RWPE1 (cell line): ENCODE results near the gene GLOD4.

Source experiments
- CTCF ChIA-PET: fragments of 350-600 bp; sonication (Branson Sonifier 250); formaldehyde crosslinking; extraction: SDS; loops from one replicate; lab custom pipeline; 2021; lab: Yijun Ruan, JAX
- POLR2A ChIA-PET: fragments of 400-600 bp; formaldehyde crosslinking; extraction: SDS; loops from one replicate; lab custom pipeline; 2020; ENCODE audit warnings: antibody characterized with exemption; ENCODE audit not compliant: low non-redundant PET; lab: Yijun Ruan, JAX
- DNase-seq: peaks from one replicate; pipeline ENCODE4 v3.0.0; 2012; ENCODE audit warnings: low spot score
- H3K27ac ChIP-seq: fragments of 450-650 bp; 2 replicates; pipeline ENCODE4 v1.5.1; 2017
- TF ChIP-seq, protein P1 (sequence below): fragments of 450-650 bp; conservative IDR thresholded peaks from 2 replicates; pipeline ENCODE4 v1.5.1; 2017; ENCODE audit warnings: low read depth, mild to moderate bottlenecking

Gene GLOD4

DNA sequence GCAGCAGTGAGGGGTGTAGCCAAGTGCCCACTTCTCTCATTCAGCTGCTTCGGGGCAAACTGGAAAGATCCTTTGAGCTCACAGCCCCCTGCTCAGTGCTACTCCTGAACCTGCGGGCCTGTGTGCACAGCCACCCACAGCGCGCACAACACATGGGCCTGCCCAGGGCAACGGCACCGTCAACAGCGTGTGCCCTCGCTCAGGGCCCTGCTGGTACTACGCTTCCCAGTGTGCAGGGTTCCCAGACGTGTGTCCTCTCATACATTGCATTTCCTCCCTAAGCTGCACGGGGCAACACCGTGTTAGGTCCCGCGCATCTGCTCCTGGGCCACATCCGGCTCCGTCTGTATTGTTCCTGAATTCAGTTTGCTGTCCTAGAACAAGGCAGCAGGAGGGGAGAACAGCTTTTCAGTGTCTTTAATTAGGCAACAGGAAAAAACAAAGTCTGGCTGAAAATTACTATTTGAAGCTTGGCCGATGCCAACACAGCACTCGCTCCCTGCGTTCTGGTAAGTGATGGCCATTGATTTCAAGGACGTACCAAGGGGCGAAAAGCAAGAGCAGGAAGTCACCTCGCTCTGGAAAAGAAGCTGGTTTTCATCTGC is 15.3 kb upstream of the GLOD4 start:
- TF ChIP-seq, protein P1, sequence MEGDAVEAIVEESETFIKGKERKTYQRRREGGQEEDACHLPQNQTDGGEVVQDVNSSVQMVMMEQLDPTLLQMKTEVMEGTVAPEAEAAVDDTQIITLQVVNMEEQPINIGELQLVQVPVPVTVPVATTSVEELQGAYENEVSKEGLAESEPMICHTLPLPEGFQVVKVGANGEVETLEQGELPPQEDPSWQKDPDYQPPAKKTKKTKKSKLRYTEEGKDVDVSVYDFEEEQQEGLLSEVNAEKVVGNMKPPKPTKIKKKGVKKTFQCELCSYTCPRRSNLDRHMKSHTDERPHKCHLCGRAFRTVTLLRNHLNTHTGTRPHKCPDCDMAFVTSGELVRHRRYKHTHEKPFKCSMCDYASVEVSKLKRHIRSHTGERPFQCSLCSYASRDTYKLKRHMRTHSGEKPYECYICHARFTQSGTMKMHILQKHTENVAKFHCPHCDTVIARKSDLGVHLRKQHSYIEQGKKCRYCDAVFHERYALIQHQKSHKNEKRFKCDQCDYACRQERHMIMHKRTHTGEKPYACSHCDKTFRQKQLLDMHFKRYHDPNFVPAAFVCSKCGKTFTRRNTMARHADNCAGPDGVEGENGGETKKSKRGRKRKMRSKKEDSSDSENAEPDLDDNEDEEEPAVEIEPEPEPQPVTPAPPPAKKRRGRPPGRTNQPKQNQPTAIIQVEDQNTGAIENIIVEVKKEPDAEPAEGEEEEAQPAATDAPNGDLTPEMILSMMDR, result no peak
- CTCF ChIA-PET, result interaction anchor here (0.6 to 2.7 kb wide), 2 partner anchors 183 to 275 kb away, joined by 3 to 12 read pairs; no protein-coding TSS in a partner anchor
- DNase-seq, result no peak
- POLR2A ChIA-PET, result no interaction called here
- peak overlapping the region; percentile 98 for H3K27ac ChIP-seq

DNA sequence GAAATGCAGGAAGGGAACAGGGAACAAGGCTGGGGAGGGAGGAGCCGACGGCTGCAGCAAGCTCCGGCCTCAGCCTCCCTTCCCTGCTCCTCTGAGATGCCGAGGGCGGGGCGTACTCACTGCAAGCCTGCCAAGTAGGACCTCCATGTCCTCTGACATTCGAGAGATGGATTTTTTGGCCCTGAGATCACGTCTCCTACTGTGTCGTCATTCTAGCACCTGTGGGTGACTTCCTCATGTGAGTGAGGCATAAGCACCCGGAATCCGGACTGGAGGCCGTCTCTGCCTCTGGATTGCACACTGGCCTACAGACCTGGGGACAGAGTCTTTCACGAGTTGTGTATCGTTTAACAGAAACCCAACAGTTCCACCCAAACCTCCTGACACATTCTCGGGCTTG is 14.5 kb upstream of the GLOD4 start:
- CTCF ChIA-PET, result interaction anchor here (2.8 kb wide), 1 partner anchor 183 kb away, joined by 32 read pairs; the partner anchor contains the start of gene NXN
- no peak for DNase-seq
- TF ChIP-seq, protein P1, result no peak
- POLR2A ChIA-PET, result no interaction called here
- H3K27ac ChIP-seq, result peak overlapping the region; percentile 98

DNA sequence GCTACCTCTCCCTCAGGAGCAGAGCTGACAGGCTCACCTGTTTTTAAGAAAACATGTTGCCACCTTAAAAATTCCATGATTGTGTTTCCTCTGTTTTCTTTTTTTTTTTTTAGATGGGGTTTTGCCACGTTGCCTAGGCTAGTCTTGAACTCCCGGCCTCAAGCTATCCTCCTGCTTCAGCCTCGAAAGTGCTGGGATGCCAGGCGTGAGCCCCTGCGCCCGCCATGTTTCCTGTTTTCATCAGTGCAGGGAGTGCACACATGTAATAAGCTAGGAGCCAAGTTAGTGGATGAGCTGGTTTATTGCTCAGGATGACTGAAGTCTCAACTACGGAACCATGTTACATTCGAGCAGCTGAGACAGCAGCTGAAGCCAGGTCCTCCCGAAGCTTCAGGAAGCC is 13.6 kb upstream of the GLOD4 start:
- peak overlapping the region; percentile 98 for H3K27ac ChIP-seq
- no peak for DNase-seq
- TF ChIP-seq, protein P1, result no peak
- ChIA-PET POLR2A (interaction anchor here (0.7 kb wide), 1 partner anchor 185 kb away, joined by 4 read pairs; no protein-coding TSS in a partner anchor), CTCF (interaction anchor here (0.5 to 2.8 kb wide), 7 partner anchors 30 to 184 kb away, joined by 3 to 32 read pairs (median 4); partner anchors contain the start of gene NXN)

GRCh38 chr17:795276-795675 is 13.2 kb upstream of the GLOD4 start:
- ChIA-PET CTCF (interaction anchor here (0.5 to 2.8 kb wide), 8 partner anchors 30 to 201 kb away, joined by 3 to 32 read pairs (median 4); partner anchors contain the start of genes NXN and TIMM22), POLR2A (no interaction called here)
- no peak for DNase-seq
- H3K27ac ChIP-seq, result peak overlapping the region; percentile 98
- TF ChIP-seq, protein P1, result no peak

DNA sequence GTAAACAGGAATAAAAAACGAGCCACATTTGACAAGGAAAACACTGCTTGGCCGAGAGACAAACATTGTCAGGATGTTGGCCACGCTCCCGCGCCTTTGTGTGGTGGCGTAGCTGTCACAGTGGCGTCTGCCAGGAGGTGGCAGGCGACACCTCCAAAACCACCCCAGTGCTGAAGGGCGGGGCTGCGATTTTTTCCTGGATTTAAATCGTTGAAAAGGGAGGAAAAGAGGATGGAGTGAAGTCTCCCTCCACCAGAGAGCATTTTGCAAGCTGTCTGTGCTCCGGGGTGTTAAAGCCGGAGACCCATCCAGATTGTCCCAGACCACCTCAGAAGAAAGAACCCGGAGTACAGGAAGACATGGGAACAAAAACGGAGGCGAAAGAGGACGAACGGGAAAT is 12.8 kb upstream of the GLOD4 start:
- H3K27ac ChIP-seq, result peak overlapping the region; percentile 98
- CTCF ChIA-PET, result interaction anchor here (0.6 to 2.8 kb wide), 7 partner anchors 30 to 202 kb away, joined by 3 to 32 read pairs (median 4); partner anchors contain the start of genes NXN and TIMM22
- POLR2A ChIA-PET, result no interaction called here
- TF ChIP-seq, protein P1, result peak; percentile 60
- DNase-seq, result peak; percentile 49

- TF ChIP-seq, protein P1, result no peak
- H3K27ac ChIP-seq, result peak overlapping the region; percentile 98
- no peak for DNase-seq
- POLR2A ChIA-PET, result no interaction called here
- CTCF ChIA-PET, result interaction anchor here (1.5 kb wide), 1 partner anchor 189 kb away, joined by 7 read pairs; no protein-coding TSS in a partner anchor
These were observed 10.2 kb upstream of the GLOD4 start for GRCh38 chr17:792277-792676.
